K562 (cell line): ENCODE results near the gene AVPI1. TPM values are rescaled to one million over a fixed set of nuclear protein-coding genes. Genes with fewer than 3 reads are reported as not detected.

Experiments used
- CTCFL ChIP-seq: IDR thresholded peaks from 2 replicates; pipeline ENCODE4 v1.6.1; 2011; ENCODE audit warnings: borderline replicate concordance, low read depth, mild to moderate bottlenecking, moderate library complexity, low read length; ENCODE audit not compliant: insufficient read depth, poor library complexity, severe bottlenecking
- HNRNPLL ChIP-seq: fragments of 200-400 bp; formaldehyde crosslinking; IDR thresholded peaks from 2 replicates; pipeline ENCODE4 v1.6.1; 2017; ENCODE audit warnings: low read length, low read depth, mild to moderate bottlenecking; ENCODE audit not compliant: poor library complexity, severe bottlenecking
- KAT7 ChIP-seq: sonication (generic); formaldehyde crosslinking; IDR thresholded peaks from 2 replicates; pipeline ENCODE4 v1.8.0; 2022; ENCODE audit warnings: missing genetic modification reagents, mild to moderate bottlenecking, borderline replicate concordance
- MNT ChIP-seq, 2 experiments: fragments of 450-650 bp; conservative IDR thresholded peaks; 2 replicates each; pipeline ENCODE4 v1.6.1; 2017; ENCODE audit warnings: mild to moderate bottlenecking in 2 of 2, moderate library complexity in 2 of 2
- NCOA1 ChIP-seq: fragments of 450-650 bp; IDR thresholded peaks from 2 replicates; pipeline ENCODE4 v1.6.1; 2016; ENCODE audit warnings: low read depth
- NFE2L1 ChIP-seq: fragments of 450-650 bp; IDR thresholded peaks from 2 replicates; pipeline ENCODE4 v1.6.1; 2016; ENCODE audit warnings: missing genetic modification characterization, low read depth, mild to moderate bottlenecking, missing compliant biosample characterization, moderate library complexity, borderline replicate concordance
- PTBP1 ChIP-seq: fragments of 200-400 bp; formaldehyde crosslinking; IDR thresholded peaks from 2 replicates; pipeline ENCODE4 v1.6.1; 2017; ENCODE audit warnings: low read depth, low read length
- RBM22 ChIP-seq: fragments of 200-400 bp; formaldehyde crosslinking; IDR thresholded peaks from 2 replicates; pipeline ENCODE4 v1.6.1; 2018; ENCODE audit warnings: low read length, low read depth; ENCODE audit not compliant: poor library complexity, severe bottlenecking
- REST ChIP-seq, 2 experiments: fragments of 450-650 bp; formaldehyde crosslinking in 1 of 2; IDR thresholded peaks; 2 replicates each; pipeline versions ENCODE4 v1.4.0 to v1.6.1; 2014 to 2020; ENCODE audit warnings: mild to moderate bottlenecking in 2 of 2, borderline replicate concordance in 1 of 2, low read depth in 1 of 2
- ZBTB49 ChIP-seq: sonication (generic); formaldehyde crosslinking; IDR thresholded peaks from 2 replicates; pipeline ENCODE4 v1.8.0; 2022; ENCODE audit warnings: missing genetic modification reagents, mild to moderate bottlenecking, borderline replicate concordance
- ZEB2 ChIP-seq: fragments of 450-650 bp; IDR thresholded peaks from 2 replicates; pipeline ENCODE4 v1.6.1; 2016
- ZNF274 ChIP-seq: IDR thresholded peaks from 2 replicates; pipeline ENCODE4 v1.6.1; 2011; ENCODE audit warnings: low read depth, mild to moderate bottlenecking, low read length, moderate library complexity, borderline replicate concordance
- polyA plus RNA-seq, 8 experiments: library from polyadenylated mRNA; depleted of rRNA in 4 of 8; stranded (reverse) in 5 of 8; unstranded in 3 of 8; fragments of >200 nt; fragmentation: Nextera tagmentation in 2 of 8; fragmentation: Illumina TruSeq in 1 of 8; extraction: Ambion mirVana in 2 of 8; extraction: Trizol in 1 of 8; gene quantifications; 2 replicates each; pipeline versions ENCODE4 v1.2.1 to v1.2.3, GENCODE V29; 2011 to 2014; ENCODE audit warnings: inconsistent platforms in 1 of 8, missing spikeins in 1 of 8
- total RNA-seq, 7 experiments: library from RNA; depleted of rRNA in 6 of 7; stranded (reverse); fragments of >200 nt in 6 of 7; fragmentation: Illumina TruSeq in 2 of 7; extraction: Trizol in 2 of 7; gene quantifications; 2 replicates each; pipeline versions ENCODE4 v1.2.1 to v1.2.3, GENCODE V29; 2011 to 2021; ENCODE audit warnings: low replicate concordance in 1 of 7

AVPI1 gene
- total and polyA plus RNA-seq, 9 of the 15 experiments (the other 6 are each of a cell fraction or from before 2014, with no cell fraction given) = 0.90 to 10.4 (median 7.4) TPM

- TF ChIP-seq CTCFL (no peak), PTBP1 (no peak), NCOA1 (no peak), RBM22 (no peak), ZBTB49 (CRISPR knock-in tag) (no peak), MNT (conservative IDR thresholded peaks at IDR 0.05) (peak in 1 of 2 experiments; percentile 57; a peak in 1 of 4 replicates), ZEB2 (no peak), NFE2L1 (no peak), HNRNPLL (peak; percentile 83), KAT7 (CRISPR knock-in tag) (no peak), REST (IDR thresholded peaks at IDR 0.05; ENCODE audit: borderline replicate concordance) (no peak), REST (CRISPR knock-in tag; IDR thresholded peaks at IDR 0.05; ENCODE audit: low read depth) (no peak), ZNF274 (no peak)
Observed at GRCh38 chr10:97713826-97714400, 26.9 kb upstream of the AVPI1 start (continued).
